Measurements from ENCODE around the gene PTPRR.

The PTPRR gene

GRCh38 chr12:70671698-70672097 lies 248.8 kb downstream of the PTPRR start:
- DNase-seq, result no peak

- no peak for DNase-seq
Measured at GRCh38 chr12:70670948-70671347, 249.6 kb downstream of the PTPRR start.

GRCh38 chr12:70667253-70667652 lies 253.3 kb downstream of the PTPRR start:
- DNase-seq, result no peak

- no peak for DNase-seq
Measured at GRCh38 chr12:70666364-70666763, 254.2 kb downstream of the PTPRR start.

- DNase-seq, result no peak
Measured at GRCh38 chr12:70664465-70664881, 256.1 kb downstream of the PTPRR start.

- DNase-seq, result no peak
Measured at GRCh38 chr12:70663838-70664237, 256.7 kb downstream of the PTPRR start.

- DNase-seq, result no peak
Measured at GRCh38 chr12:70661466-70662161, 258.9 kb downstream of the PTPRR start.

GRCh38 chr12:70660620-70661219 lies 259.8 kb downstream of the PTPRR start:
- no peak for DNase-seq

- DNase-seq, result no peak
Measured at GRCh38 chr12:70660002-70660604, 260.4 kb downstream of the PTPRR start.

GRCh38 chr12:70659077-70659606 lies 261.4 kb downstream of the PTPRR start:
- DNase-seq, result no peak

- no peak for DNase-seq
Measured at GRCh38 chr12:70657616-70658286, 262.8 kb downstream of the PTPRR start.

- DNase-seq, result no peak
Measured at GRCh38 chr12:70652451-70652850, 268.1 kb downstream of the PTPRR start.

GRCh38 chr12:70648831-70649230 lies 271.7 kb downstream of the PTPRR start:
- DNase-seq, result no peak

- no peak for DNase-seq
Measured at GRCh38 chr12:70648191-70648590, 272.3 kb downstream of the PTPRR start.

GRCh38 chr12:70646850-70647249 lies 273.7 kb downstream of the PTPRR start:
- no peak for DNase-seq

GRCh38 chr12:70645494-70646317 lies 274.8 kb downstream of the PTPRR start:
- DNase-seq, result peak; percentile 51

GRCh38 chr12:70644861-70645260 lies 275.7 kb downstream of the PTPRR start:
- no peak for DNase-seq

GRCh38 chr12:70643939-70644338 lies 276.6 kb downstream of the PTPRR start:
- no peak for DNase-seq

GRCh38 chr12:70641691-70642090 lies 278.8 kb downstream of the PTPRR start:
- no peak for DNase-seq

GRCh38 chr12:70640901-70641300 lies 279.6 kb downstream of the PTPRR start:
- DNase-seq, result no peak

GRCh38 chr12:70639535-70639934 lies 281.0 kb downstream of the PTPRR start:
- DNase-seq, result no peak

GRCh38 chr12:70638639-70639360 lies 281.7 kb downstream of the PTPRR start:
- DNase-seq, result no peak

All from right hindlimb (tissue), 1 donor.